Measurements from ENCODE around the gene DNAJC27.

DNA sequence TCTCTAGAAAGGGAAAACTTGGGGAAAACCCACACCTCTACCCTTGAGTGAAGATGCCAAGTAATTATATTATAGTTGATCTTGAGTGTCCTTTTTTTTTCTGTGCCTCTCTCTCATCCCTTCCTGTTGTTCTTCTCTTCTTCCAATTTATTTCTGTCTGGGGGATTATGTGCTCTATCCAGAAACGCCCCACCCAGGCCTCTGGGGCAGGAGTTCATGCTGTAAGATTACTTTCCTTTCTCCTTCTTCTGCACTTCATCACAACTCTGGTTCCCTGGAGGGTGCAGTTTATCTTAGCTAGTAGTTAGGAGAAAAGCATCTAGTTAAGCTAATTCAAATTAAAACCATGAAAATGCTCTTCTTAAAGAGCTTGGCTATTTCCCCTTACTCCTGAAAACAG lies 30.3 kb upstream of the DNAJC27 start:
- TF ChIP-seq, protein P1, sequence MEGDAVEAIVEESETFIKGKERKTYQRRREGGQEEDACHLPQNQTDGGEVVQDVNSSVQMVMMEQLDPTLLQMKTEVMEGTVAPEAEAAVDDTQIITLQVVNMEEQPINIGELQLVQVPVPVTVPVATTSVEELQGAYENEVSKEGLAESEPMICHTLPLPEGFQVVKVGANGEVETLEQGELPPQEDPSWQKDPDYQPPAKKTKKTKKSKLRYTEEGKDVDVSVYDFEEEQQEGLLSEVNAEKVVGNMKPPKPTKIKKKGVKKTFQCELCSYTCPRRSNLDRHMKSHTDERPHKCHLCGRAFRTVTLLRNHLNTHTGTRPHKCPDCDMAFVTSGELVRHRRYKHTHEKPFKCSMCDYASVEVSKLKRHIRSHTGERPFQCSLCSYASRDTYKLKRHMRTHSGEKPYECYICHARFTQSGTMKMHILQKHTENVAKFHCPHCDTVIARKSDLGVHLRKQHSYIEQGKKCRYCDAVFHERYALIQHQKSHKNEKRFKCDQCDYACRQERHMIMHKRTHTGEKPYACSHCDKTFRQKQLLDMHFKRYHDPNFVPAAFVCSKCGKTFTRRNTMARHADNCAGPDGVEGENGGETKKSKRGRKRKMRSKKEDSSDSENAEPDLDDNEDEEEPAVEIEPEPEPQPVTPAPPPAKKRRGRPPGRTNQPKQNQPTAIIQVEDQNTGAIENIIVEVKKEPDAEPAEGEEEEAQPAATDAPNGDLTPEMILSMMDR (IDR thresholded peaks at IDR 0.05): no peak
- no peak for TF ChIP-seq ZFX (IDR thresholded peaks at IDR 0.05; ENCODE audit: borderline replicate concordance)

Data from 22Rv1 (cell line).